ENCODE results near the gene LILRA2. TPM values are rescaled to one million over a fixed set of nuclear protein-coding genes. Genes with fewer than 3 reads are reported as not detected.

The LILRA2 gene
- total and polyA plus RNA-seq, 2 of the 13 experiments (the other 11 are each of a cell fraction or from before 2014, with no cell fraction given) = 0.53 TPM; not detected in 1

DNA sequence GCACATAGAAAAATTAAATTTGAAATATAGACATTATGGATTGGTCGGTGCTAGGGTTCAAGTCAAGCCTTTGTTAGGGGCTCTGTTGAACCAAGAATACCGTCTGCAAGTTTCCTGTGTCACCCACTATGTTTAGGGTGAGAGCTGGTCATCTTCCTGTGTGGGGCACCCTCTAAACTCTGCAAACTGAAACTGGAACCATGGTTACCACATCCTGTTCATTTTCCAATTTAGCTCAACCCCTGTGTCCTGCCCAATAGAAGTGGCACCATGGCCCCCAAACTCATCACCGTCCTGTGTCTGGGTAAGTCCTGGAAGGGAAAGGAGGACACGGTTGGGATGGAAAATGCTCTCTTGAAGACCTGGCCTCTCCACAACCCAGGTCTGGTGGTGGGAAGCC lies 41.1 kb upstream of the LILRA2 start (continued):
- TF ChIP-seq, protein P1, sequence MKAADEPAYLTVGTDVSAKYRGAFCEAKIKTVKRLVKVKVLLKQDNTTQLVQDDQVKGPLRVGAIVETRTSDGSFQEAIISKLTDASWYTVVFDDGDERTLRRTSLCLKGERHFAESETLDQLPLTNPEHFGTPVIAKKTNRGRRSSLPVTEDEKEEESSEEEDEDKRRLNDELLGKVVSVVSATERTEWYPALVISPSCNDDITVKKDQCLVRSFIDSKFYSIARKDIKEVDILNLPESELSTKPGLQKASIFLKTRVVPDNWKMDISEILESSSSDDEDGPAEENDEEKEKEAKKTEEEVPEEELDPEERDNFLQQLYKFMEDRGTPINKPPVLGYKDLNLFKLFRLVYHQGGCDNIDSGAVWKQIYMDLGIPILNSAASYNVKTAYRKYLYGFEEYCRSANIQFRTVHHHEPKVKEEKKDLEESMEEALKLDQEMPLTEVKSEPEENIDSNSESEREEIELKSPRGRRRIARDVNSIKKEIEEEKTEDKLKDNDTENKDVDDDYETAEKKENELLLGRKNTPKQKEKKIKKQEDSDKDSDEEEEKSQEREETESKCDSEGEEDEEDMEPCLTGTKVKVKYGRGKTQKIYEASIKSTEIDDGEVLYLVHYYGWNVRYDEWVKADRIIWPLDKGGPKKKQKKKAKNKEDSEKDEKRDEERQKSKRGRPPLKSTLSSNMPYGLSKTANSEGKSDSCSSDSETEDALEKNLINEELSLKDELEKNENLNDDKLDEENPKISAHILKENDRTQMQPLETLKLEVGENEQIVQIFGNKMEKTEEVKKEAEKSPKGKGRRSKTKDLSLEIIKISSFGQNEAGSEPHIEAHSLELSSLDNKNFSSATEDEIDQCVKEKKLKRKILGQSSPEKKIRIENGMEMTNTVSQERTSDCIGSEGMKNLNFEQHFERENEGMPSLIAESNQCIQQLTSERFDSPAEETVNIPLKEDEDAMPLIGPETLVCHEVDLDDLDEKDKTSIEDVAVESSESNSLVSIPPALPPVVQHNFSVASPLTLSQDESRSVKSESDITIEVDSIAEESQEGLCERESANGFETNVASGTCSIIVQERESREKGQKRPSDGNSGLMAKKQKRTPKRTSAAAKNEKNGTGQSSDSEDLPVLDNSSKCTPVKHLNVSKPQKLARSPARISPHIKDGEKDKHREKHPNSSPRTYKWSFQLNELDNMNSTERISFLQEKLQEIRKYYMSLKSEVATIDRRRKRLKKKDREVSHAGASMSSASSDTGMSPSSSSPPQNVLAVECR (CRISPR knock-in tag; IDR thresholded peaks at IDR 0.05; ENCODE audit: borderline replicate concordance) = no peak
- no peak for TF ChIP-seq BRCA1 (CRISPR knock-in tag; IDR thresholded peaks at IDR 0.05)
- no peak for TF ChIP-seq NONO (IDR thresholded peaks at IDR 0.05)
- TF ChIP-seq NONO (CRISPR knock-in tag; conservative IDR thresholded peaks at IDR 0.05) = no peak
- TF ChIP-seq, protein P2, sequence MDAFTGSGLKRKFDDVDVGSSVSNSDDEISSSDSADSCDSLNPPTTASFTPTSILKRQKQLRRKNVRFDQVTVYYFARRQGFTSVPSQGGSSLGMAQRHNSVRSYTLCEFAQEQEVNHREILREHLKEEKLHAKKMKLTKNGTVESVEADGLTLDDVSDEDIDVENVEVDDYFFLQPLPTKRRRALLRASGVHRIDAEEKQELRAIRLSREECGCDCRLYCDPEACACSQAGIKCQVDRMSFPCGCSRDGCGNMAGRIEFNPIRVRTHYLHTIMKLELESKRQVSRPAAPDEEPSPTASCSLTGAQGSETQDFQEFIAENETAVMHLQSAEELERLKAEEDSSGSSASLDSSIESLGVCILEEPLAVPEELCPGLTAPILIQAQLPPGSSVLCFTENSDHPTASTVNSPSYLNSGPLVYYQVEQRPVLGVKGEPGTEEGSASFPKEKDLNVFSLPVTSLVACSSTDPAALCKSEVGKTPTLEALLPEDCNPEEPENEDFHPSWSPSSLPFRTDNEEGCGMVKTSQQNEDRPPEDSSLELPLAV (CRISPR knock-in tag; conservative IDR thresholded peaks at IDR 0.05; ENCODE audit: low read depth) = no peak
- TF ChIP-seq, protein P3, sequence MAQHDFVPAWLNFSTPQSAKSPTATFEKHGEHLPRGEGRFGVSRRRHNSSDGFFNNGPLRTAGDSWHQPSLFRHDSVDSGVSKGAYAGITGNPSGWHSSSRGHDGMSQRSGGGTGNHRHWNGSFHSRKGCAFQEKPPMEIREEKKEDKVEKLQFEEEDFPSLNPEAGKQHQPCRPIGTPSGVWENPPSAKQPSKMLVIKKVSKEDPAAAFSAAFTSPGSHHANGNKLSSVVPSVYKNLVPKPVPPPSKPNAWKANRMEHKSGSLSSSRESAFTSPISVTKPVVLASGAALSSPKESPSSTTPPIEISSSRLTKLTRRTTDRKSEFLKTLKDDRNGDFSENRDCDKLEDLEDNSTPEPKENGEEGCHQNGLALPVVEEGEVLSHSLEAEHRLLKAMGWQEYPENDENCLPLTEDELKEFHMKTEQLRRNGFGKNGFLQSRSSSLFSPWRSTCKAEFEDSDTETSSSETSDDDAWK (CRISPR knock-in tag; IDR thresholded peaks at IDR 0.05) = no peak
- no peak for TF ChIP-seq ZNF879 (CRISPR knock-in tag; IDR thresholded peaks at IDR 0.05)
- TF ChIP-seq, protein P4, sequence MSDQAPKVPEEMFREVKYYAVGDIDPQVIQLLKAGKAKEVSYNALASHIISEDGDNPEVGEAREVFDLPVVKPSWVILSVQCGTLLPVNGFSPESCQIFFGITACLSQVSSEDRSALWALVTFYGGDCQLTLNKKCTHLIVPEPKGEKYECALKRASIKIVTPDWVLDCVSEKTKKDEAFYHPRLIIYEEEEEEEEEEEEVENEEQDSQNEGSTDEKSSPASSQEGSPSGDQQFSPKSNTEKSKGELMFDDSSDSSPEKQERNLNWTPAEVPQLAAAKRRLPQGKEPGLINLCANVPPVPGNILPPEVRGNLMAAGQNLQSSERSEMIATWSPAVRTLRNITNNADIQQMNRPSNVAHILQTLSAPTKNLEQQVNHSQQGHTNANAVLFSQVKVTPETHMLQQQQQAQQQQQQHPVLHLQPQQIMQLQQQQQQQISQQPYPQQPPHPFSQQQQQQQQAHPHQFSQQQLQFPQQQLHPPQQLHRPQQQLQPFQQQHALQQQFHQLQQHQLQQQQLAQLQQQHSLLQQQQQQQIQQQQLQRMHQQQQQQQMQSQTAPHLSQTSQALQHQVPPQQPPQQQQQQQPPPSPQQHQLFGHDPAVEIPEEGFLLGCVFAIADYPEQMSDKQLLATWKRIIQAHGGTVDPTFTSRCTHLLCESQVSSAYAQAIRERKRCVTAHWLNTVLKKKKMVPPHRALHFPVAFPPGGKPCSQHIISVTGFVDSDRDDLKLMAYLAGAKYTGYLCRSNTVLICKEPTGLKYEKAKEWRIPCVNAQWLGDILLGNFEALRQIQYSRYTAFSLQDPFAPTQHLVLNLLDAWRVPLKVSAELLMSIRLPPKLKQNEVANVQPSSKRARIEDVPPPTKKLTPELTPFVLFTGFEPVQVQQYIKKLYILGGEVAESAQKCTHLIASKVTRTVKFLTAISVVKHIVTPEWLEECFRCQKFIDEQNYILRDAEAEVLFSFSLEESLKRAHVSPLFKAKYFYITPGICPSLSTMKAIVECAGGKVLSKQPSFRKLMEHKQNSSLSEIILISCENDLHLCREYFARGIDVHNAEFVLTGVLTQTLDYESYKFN (CRISPR knock-in tag; conservative IDR thresholded peaks at IDR 0.05) = no peak
- TF ChIP-seq, protein P5, sequence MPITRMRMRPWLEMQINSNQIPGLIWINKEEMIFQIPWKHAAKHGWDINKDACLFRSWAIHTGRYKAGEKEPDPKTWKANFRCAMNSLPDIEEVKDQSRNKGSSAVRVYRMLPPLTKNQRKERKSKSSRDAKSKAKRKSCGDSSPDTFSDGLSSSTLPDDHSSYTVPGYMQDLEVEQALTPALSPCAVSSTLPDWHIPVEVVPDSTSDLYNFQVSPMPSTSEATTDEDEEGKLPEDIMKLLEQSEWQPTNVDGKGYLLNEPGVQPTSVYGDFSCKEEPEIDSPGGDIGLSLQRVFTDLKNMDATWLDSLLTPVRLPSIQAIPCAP (CRISPR knock-in tag; IDR thresholded peaks at IDR 0.05; ENCODE audit: low read depth) = no peak
- TF ChIP-seq ZKSCAN1 (IDR thresholded peaks at IDR 0.05; ENCODE audit: low read length) = no peak
- TF ChIP-seq ZNF335 (CRISPR knock-in tag; IDR thresholded peaks at IDR 0.05) = no peak
- no peak for TF ChIP-seq ZBTB7B (CRISPR knock-in tag; IDR thresholded peaks at IDR 0.05)
- TF ChIP-seq ATF1 (CRISPR knock-in tag; IDR thresholded peaks at IDR 0.05) = no peak
- no peak for TF ChIP-seq NR1H2 (CRISPR knock-in tag; IDR thresholded peaks at IDR 0.05; ENCODE audit: borderline replicate concordance, low read depth)
